Smooth muscle cell (in vitro differentiated cells): ENCODE data around the gene DSEL. TPM values are rescaled to one million over a fixed set of nuclear protein-coding genes. Genes with fewer than 3 reads are reported as not detected.
A peak's percentile ranks its signal among the peaks of the same experiment; 100 is the strongest.

Source experiments
- DNase-seq: peaks from one replicate; lab custom pipeline; 2025; ENCODE audit not compliant: unreplicated experiment; lab: John Stamatoyannopoulos, UW
- H2AFZ ChIP-seq: fragments of 200-600 bp; sonication (generic); 2 replicates; pipeline ENCODE4 v1.6.0; 2016; ENCODE audit warnings: antibody characterized with exemption, low read depth, mild to moderate bottlenecking
- H3F3A ChIP-seq: fragments of 200-600 bp; sonication (generic); 2 replicates; pipeline ENCODE4 v1.6.0; 2017; ENCODE audit warnings: antibody characterized with exemption, low read depth
- H3K27ac ChIP-seq: fragments of 200-600 bp; sonication (generic); 2 replicates; pipeline ENCODE4 v1.5.1; 2016; ENCODE audit warnings: low read depth, mild to moderate bottlenecking
- H3K27me3 ChIP-seq: fragments of 200-600 bp; sonication (generic); 2 replicates; pipeline ENCODE4 v1.6.1; 2016; ENCODE audit warnings: low read depth, mild to moderate bottlenecking
- H3K36me3 ChIP-seq: fragments of 200-600 bp; sonication (generic); 2 replicates; pipeline ENCODE4 v1.5.1; 2016; ENCODE audit warnings: low read depth
- H3K4me1 ChIP-seq: fragments of 200-600 bp; sonication (generic); 2 replicates; pipeline ENCODE4 v1.5.1; 2016; ENCODE audit warnings: low read depth
- H3K4me2 ChIP-seq: fragments of 200-600 bp; sonication (generic); 2 replicates; pipeline ENCODE4 v1.6.0; 2016; ENCODE audit warnings: mild to moderate bottlenecking
- H3K4me3 ChIP-seq: fragments of 200-600 bp; sonication (generic); 2 replicates; pipeline ENCODE4 v1.5.1; 2016; ENCODE audit warnings: mild to moderate bottlenecking
- H3K79me2 ChIP-seq: fragments of 200-600 bp; sonication (generic); 2 replicates; pipeline ENCODE4 v1.6.0; 2016; ENCODE audit warnings: low read depth, mild to moderate bottlenecking
- H3K9ac ChIP-seq: fragments of 200-600 bp; sonication (generic); 2 replicates; pipeline ENCODE4 v1.6.0; 2016; ENCODE audit warnings: low read depth
- H3K9me3 ChIP-seq: fragments of 200-600 bp; sonication (generic); replicated peaks from 2 replicates; pipeline ENCODE4 v1.5.1; 2016; ENCODE audit warnings: low read depth
- H4K20me1 ChIP-seq: fragments of 200-600 bp; sonication (generic); 2 replicates; pipeline ENCODE4 v1.6.0; 2016; ENCODE audit warnings: low read depth
- WGBS: methylation state at CpG from one replicate; pipeline ENCODE4 v1.1.7; 2016; ENCODE audit warnings: low lambda C conversion rate; 5-methylcytosine and 5-hydroxymethylcytosine counted together
- polyA plus RNA-seq: library from polyadenylated mRNA; unstranded; fragments of >200 nt; fragmentation: Nextera tagmentation; extraction: Ambion mirVana; gene quantifications from 2 replicates; pipeline ENCODE4 v1.2.1, GENCODE V29; 2016
- total RNA-seq: library from RNA; depleted of rRNA; stranded (reverse); fragments of >200 nt; gene quantifications from 2 replicates; pipeline ENCODE4 v1.2.3, GENCODE V29; 2014
- TF ChIP-seq, protein P1 (sequence below): fragments of 200-600 bp; sonication (generic); IDR thresholded peaks from 2 replicates; pipeline ENCODE4 v1.5.1; 2017; ENCODE audit warnings: borderline replicate concordance, mild to moderate bottlenecking, antibody characterized with exemption; ENCODE audit not compliant: insufficient read depth, poor library complexity, severe bottlenecking

DSEL gene
- total and polyA plus RNA-seq, 2 experiments from 2014 or later = 4.3 to 14.0 TPM

DNA sequence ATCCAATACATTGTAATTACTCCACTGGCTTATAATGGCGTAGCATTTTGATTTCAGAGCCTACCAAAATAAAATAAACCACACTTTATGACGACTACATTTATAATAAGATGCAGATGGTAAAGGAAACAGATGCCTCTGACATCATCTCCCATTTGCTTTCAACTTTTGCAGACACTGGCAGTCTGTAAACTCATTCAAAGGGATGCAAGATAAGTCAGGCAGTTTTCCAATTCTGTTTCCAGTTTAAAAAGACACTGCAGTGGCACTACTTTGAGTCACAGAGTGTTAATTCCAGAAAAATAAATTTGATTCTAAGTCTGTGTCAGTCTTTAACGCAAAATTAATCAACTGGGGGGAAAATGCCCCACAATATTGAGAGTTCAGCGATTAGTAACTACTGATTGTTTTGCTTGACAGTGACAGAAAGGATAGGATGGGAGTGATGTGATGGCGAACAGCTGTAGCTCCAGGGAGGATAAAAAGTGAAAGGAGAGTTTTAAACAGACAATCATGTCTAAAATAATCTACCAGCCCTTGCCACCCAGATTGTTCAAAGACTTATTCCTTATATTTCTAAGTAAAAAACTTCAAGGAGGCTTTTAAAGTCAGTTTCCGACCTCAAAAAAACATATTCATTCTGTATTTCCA, 6.7 kb downstream of the DSEL start:
- no peak for DNase-seq
- no peaks in the 10 kb centered on the region for H3K36me3 ChIP-seq
- no peaks in the 10 kb centered on the region for H3K27me3 ChIP-seq
- TF ChIP-seq, protein P1, sequence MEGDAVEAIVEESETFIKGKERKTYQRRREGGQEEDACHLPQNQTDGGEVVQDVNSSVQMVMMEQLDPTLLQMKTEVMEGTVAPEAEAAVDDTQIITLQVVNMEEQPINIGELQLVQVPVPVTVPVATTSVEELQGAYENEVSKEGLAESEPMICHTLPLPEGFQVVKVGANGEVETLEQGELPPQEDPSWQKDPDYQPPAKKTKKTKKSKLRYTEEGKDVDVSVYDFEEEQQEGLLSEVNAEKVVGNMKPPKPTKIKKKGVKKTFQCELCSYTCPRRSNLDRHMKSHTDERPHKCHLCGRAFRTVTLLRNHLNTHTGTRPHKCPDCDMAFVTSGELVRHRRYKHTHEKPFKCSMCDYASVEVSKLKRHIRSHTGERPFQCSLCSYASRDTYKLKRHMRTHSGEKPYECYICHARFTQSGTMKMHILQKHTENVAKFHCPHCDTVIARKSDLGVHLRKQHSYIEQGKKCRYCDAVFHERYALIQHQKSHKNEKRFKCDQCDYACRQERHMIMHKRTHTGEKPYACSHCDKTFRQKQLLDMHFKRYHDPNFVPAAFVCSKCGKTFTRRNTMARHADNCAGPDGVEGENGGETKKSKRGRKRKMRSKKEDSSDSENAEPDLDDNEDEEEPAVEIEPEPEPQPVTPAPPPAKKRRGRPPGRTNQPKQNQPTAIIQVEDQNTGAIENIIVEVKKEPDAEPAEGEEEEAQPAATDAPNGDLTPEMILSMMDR = no peak
- H3F3A ChIP-seq = peaks cover 9% of the 10 kb centered on the region
- H3K9me3 ChIP-seq = no peaks in the 10 kb centered on the region
- WGBS = 21% methylated on average over 6 of the region's 6 CpGs
- peaks cover 35% of the 10 kb centered on the region for H3K79me2 ChIP-seq
- H3K4me3 ChIP-seq = peak overlapping the region; percentile 28
- peak overlapping the region; percentile 89 for H3K27ac ChIP-seq
- peak overlapping the region; percentile 73 for H3K9ac ChIP-seq
- H4K20me1 ChIP-seq = no peaks in the 10 kb centered on the region
- peaks cover 10% of the 10 kb centered on the region for H3K4me1 ChIP-seq
- H2AFZ ChIP-seq = peak overlapping the region; percentile 59
- peak overlapping the region; percentile 82 for H3K4me2 ChIP-seq

DNA sequence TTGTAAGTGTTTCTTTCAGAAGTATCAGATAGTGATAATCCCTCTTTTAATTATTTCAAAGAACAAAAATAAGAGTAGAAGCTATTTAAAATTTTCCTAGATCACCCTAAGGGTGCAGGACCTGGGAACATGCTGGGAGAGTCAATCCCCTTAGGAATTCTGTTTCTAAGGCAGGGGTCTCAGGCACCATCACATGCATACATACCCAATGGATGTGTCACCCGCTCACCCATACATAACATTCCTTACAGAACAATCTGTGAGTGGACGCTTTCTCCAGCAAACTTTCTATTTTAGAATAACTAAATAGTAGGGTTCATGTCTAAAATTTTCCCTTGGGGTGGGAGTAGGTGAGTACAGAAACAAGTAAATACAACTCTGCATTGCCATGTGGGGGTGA, 8.4 kb downstream of the DSEL start:
- WGBS = 55% methylated on average over 2 of the region's 2 CpGs

DNA sequence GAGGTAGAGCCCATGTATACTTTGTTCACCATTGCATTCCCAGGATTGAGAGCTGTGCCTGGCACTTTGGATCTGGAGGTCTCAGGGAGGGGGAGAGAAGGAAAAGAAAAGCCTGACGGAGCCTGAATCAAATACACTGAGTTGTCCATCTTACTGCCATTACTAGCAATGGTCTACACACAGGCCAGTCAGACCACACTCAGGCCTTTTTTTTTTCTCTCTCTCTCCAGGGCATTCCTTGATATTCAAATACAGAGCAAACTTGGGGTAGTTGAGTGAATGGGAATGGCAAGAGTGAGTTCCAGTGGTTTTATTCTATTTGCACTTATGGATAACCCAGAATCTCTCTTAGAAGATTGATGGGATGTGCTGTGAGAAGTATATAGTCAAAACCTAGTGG, 11.8 kb downstream of the DSEL start:
- no peaks in the 10 kb centered on the region for H3K36me3 ChIP-seq
- no peak overlapping the region for H2AFZ ChIP-seq
- H3K4me1 ChIP-seq = no peaks in the 10 kb centered on the region
- H3K27ac ChIP-seq = no peak overlapping the region
- no peaks in the 10 kb centered on the region for H3K27me3 ChIP-seq
- no peak overlapping the region for H3K9ac ChIP-seq
- no peaks in the 10 kb centered on the region for H3K79me2 ChIP-seq
- H3K4me3 ChIP-seq = no peak overlapping the region
- no peak overlapping the region for H3K4me2 ChIP-seq
- no peak for DNase-seq
- WGBS = 100% methylated on average over 1 of the region's 1 CpG
- no peaks in the 10 kb centered on the region for H4K20me1 ChIP-seq
- TF ChIP-seq, protein P1 = no peak
- no peaks in the 10 kb centered on the region for H3K9me3 ChIP-seq
- no peaks in the 10 kb centered on the region for H3F3A ChIP-seq

More for the DNA sequence above, 8.4 kb downstream of the DSEL start:
- no peak overlapping the region for H3K4me2 ChIP-seq
- peaks cover 9% of the 10 kb centered on the region for H3F3A ChIP-seq
- H3K27me3 ChIP-seq = no peaks in the 10 kb centered on the region
- no peak overlapping the region for H3K4me3 ChIP-seq
- H3K79me2 ChIP-seq = peaks cover 18% of the 10 kb centered on the region
- no peak overlapping the region for H2AFZ ChIP-seq
- H3K4me1 ChIP-seq = peaks cover 7% of the 10 kb centered on the region
- H3K36me3 ChIP-seq = no peaks in the 10 kb centered on the region
- H3K27ac ChIP-seq = no peak overlapping the region
- no peak for DNase-seq
- no peak overlapping the region for H3K9ac ChIP-seq
- H4K20me1 ChIP-seq = no peaks in the 10 kb centered on the region
- no peaks in the 10 kb centered on the region for H3K9me3 ChIP-seq
- TF ChIP-seq, protein P1 = no peak
